ENCODE measurements around the gene IFT43. TPM values are rescaled to one million over a fixed set of nuclear protein-coding genes. Genes with fewer than 3 reads are reported as not detected.

IFT43 gene
- total and polyA plus RNA-seq, 8 donors, result 23.1 to 51.1 (median 42.0) TPM

GRCh38 chr14:75979071-75979571, 6.4 kb upstream of the IFT43 start:
- Histone ChIP-seq H3K36me3 (no peaks in the 10 kb centered on the region), H3K27me3 (no peaks in the 10 kb centered on the region), H3K9me3 (no peaks in the 10 kb centered on the region), H3K4me3 (peak overlapping the region; percentile 52 to 65), H3K27ac (no peak overlapping the region), H3K4me1 (peaks cover 4 to 38% of the 10 kb centered on the region in 2 donors)
- intact Hi-C loops (cut with DNase I), result no loop called here
- TF ChIP-seq CTCF (IDR thresholded peaks at IDR 0.05), result peak; percentile 32 to 37
- ATAC-seq, result peak; percentile 10
- peak in 2 of 4 donors; percentile 60 to 66 for DNase-seq

GRCh38 chr14:75979648-75980565, 5.7 kb upstream of the IFT43 start:
- Histone ChIP-seq H3K27ac (peak overlapping the region in 1 of 2 donors; percentile 94), H3K27me3 (no peaks in the 10 kb centered on the region), H3K4me3 (peak overlapping the region; percentile 52 to 65), H3K36me3 (no peaks in the 10 kb centered on the region), H3K9me3 (no peaks in the 10 kb centered on the region), H3K4me1 (peaks cover 4 to 38% of the 10 kb centered on the region in 2 donors)
- ATAC-seq (no peak), DNase-seq (peak in 3 of 4 donors; percentile 45 to 68 (median 57))
- intact Hi-C loops (cut with DNase I), result loop anchor here in 1 of 2 donors (5.0 kb wide), 2 partner anchors 178 to 268 kb away; no protein-coding TSS in a partner anchor
- no peak for TF ChIP-seq CTCF (IDR thresholded peaks at IDR 0.05)

- H3K27me3 ChIP-seq, result no peaks in the 10 kb centered on the region
- H3K9me3 ChIP-seq, result no peaks in the 10 kb centered on the region
- peak overlapping the region; percentile 85 to 94 for H3K27ac ChIP-seq
- ATAC-seq (peak; percentile 4), DNase-seq (peak in 1 of 4 donors; percentile 48)
- peak overlapping the region; percentile 52 to 65 for H3K4me3 ChIP-seq
- H3K36me3 ChIP-seq, result no peaks in the 10 kb centered on the region
- TF ChIP-seq CTCF (IDR thresholded peaks at IDR 0.05), result no peak
- peaks cover 7 to 42% of the 10 kb centered on the region in 2 donors for H3K4me1 ChIP-seq
- intact Hi-C loops (cut with DNase I), result loop anchor here in 1 of 2 donors (5.0 kb wide), 2 partner anchors 179 to 269 kb away; no protein-coding TSS in a partner anchor
These were observed 4.7 kb upstream of the IFT43 start for GRCh38 chr14:75980856-75981255.

GRCh38 chr14:75981426-75982265, 3.9 kb upstream of the IFT43 start, which contains the start of gene TGFB3:
TGFB3 (minus strand) TSS chr14:75981995; CDS start chr14:75980893, 1,102 bp downstream.
- H3K27me3 ChIP-seq, result no peaks in the 10 kb centered on the region
- H3K4me3 ChIP-seq, result peak within 1 kb of the TSS; percentile 52 to 65
- no peaks in the 10 kb centered on the region for H3K9me3 ChIP-seq
- H3K27ac ChIP-seq, result peak within 1 kb of the TSS; percentile 85 to 94
- DNase-seq (peak; percentile 67 to 97 (median 84)), ATAC-seq (peak; percentile 71)
- TF ChIP-seq CTCF (IDR thresholded peaks at IDR 0.05), result no peak
- H3K36me3 ChIP-seq, result no peaks in the 10 kb centered on the region
- intact Hi-C loops (cut with DNase I), result loop anchor here in 1 of 2 donors (5.0 kb wide), 2 partner anchors 179 to 269 kb away; no protein-coding TSS in a partner anchor
- H3K4me1 ChIP-seq, result peaks cover 11 to 49% of the 10 kb centered on the region in 2 donors

Measured in left lung (tissue), 10 donors.